GM18502 (cell line): Measurements from ENCODE around the gene BRINP3.

ENCODE experiments used
- ATAC-seq: cut with Tn5 transposase; IDR thresholded peaks from one replicate; pipeline ENCODE4 v1.9.1; 2021; ENCODE audit warnings: mild to moderate bottlenecking; ENCODE audit not compliant: unreplicated experiment, poor library complexity

BRINP3 gene

GRCh38 chr1:190328871-190329270 lies 148.8 kb downstream of the BRINP3 start:
- ATAC-seq = no peak

- ATAC-seq = no peak
Measured at GRCh38 chr1:190328361-190328760, 149.3 kb downstream of the BRINP3 start.

- ATAC-seq = no peak
Measured at GRCh38 chr1:190327271-190327670, 150.4 kb downstream of the BRINP3 start.

- ATAC-seq = no peak
Measured at GRCh38 chr1:190323530-190323929, 154.1 kb downstream of the BRINP3 start.

GRCh38 chr1:190322274-190322673 lies 155.4 kb downstream of the BRINP3 start:
- no peak for ATAC-seq

GRCh38 chr1:190320952-190321351 lies 156.7 kb downstream of the BRINP3 start:
- no peak for ATAC-seq

- ATAC-seq = no peak
Measured at GRCh38 chr1:190312763-190313162, 164.9 kb downstream of the BRINP3 start.

GRCh38 chr1:190303501-190303900 lies 174.2 kb downstream of the BRINP3 start:
- ATAC-seq = no peak

GRCh38 chr1:190296453-190296852 lies 181.2 kb downstream of the BRINP3 start:
- no peak for ATAC-seq

- ATAC-seq = no peak
Measured at GRCh38 chr1:190289897-190290296, 187.8 kb downstream of the BRINP3 start.

GRCh38 chr1:190286111-190286510 lies 191.6 kb downstream of the BRINP3 start:
- ATAC-seq = no peak

GRCh38 chr1:190277107-190277506 lies 200.6 kb downstream of the BRINP3 start:
- ATAC-seq = no peak

- no peak for ATAC-seq
Measured at GRCh38 chr1:190274721-190275120, 202.9 kb downstream of the BRINP3 start.

- ATAC-seq = no peak
Measured at GRCh38 chr1:190273161-190273560, 204.5 kb downstream of the BRINP3 start.

GRCh38 chr1:190262538-190262937 lies 215.1 kb downstream of the BRINP3 start:
- ATAC-seq = no peak

GRCh38 chr1:190259424-190259823 lies 218.2 kb downstream of the BRINP3 start:
- ATAC-seq = no peak

- ATAC-seq = no peak
Measured at GRCh38 chr1:190258003-190258402, 219.7 kb downstream of the BRINP3 start.

- ATAC-seq = no peak
Measured at GRCh38 chr1:190252046-190252445, 225.6 kb downstream of the BRINP3 start.

- no peak for ATAC-seq
Measured at GRCh38 chr1:190250368-190250767, 227.3 kb downstream of the BRINP3 start.

GRCh38 chr1:190244406-190244805 lies 233.3 kb downstream of the BRINP3 start:
- ATAC-seq = no peak

- ATAC-seq = no peak
Measured at GRCh38 chr1:190243056-190243455, 234.6 kb downstream of the BRINP3 start.

- no peak for ATAC-seq
Measured at GRCh38 chr1:190226006-190226405, 251.7 kb downstream of the BRINP3 start.

- ATAC-seq = no peak
Measured at GRCh38 chr1:190212450-190212849, 265.2 kb downstream of the BRINP3 start.
